BJ (cell line): Measurements from ENCODE around the gene ERCC5. TPM values are rescaled to one million over a fixed set of nuclear protein-coding genes. Genes with fewer than 3 reads are reported as not detected.

Experiments
- CTCF ChIA-PET: fragments of 350-600 bp; formaldehyde crosslinking; extraction: SDS; loops from one replicate; lab custom pipeline; 2021; ENCODE audit warnings: antibody characterized with exemption, inconsistent platforms; lab: Yijun Ruan, JAX
- POLR2A ChIA-PET: fragments of 300-600 bp; sonication (Branson Sonifier 250); formaldehyde crosslinking; extraction: SDS; loops from one replicate; lab custom pipeline; 2021; ENCODE audit warnings: antibody characterized with exemption; lab: Charles Lee
- DNase-seq: peaks from one replicate; pipeline ENCODE4 v3.0.0-alpha.2; 2011; ENCODE audit warnings: low read depth
- H3K27me3 ChIP-seq: 2 replicates; pipeline ENCODE4 v1.6.0; 2011; ENCODE audit warnings: low read length; ENCODE audit not compliant: control insufficient read depth, insufficient read depth
- H3K36me3 ChIP-seq: 2 replicates; pipeline ENCODE4 v1.5.1; 2011; ENCODE audit warnings: low read length; ENCODE audit not compliant: control insufficient read depth, insufficient read depth
- H3K4me3 ChIP-seq: 2 replicates; pipeline ENCODE4 v1.5.1; 2011; ENCODE audit warnings: low read depth, mild to moderate bottlenecking, control low read depth, low read length
- polyA plus RNA-seq: library from polyadenylated mRNA; depleted of rRNA; stranded (reverse); fragments of >200 nt; gene quantifications from 2 replicates; pipeline ENCODE4 v1.2.3, GENCODE V29; 2011
- TF ChIP-seq, protein P1 (sequence below): IDR thresholded peaks from 2 replicates; pipeline ENCODE4 v1.5.1; 2011; ENCODE audit warnings: low read depth, mild to moderate bottlenecking, control low read depth, inconsistent platforms, low read length, moderate library complexity; ENCODE audit not compliant: insufficient read depth

Gene ERCC5
- polyA plus RNA-seq, 1 experiment: 21.7 TPM

DNA sequence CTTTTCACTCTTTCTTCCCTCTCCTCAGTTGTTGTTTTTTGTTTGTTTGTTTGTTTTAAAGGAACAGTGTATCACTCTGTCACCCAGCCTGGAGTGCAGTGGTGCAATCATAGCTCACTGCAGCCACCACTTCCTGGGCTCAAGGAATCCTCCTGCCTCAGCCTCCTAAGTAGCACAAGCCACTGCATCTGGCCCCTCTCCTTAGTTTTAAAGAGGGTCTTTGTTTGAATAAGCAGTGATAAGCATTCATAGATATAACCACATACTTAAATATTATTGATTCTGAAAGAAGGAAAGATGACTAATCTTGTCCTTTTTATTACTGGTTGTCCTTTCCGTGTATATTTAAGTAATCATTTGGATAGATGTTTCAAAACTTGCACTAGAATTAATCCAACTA, 26.7 kb downstream of the ERCC5 start:
- DNase-seq: no peak
- CTCF ChIA-PET: interaction anchor here (1.7 kb wide), 1 partner anchor 30 kb away, joined by 4 read pairs; no protein-coding TSS in a partner anchor
- POLR2A ChIA-PET: no interaction called here
- H3K27me3 ChIP-seq: no peaks in the 10 kb centered on the region
- peaks cover 15% of the 10 kb centered on the region for H3K36me3 ChIP-seq
- no peak overlapping the region for H3K4me3 ChIP-seq
- TF ChIP-seq, protein P1, sequence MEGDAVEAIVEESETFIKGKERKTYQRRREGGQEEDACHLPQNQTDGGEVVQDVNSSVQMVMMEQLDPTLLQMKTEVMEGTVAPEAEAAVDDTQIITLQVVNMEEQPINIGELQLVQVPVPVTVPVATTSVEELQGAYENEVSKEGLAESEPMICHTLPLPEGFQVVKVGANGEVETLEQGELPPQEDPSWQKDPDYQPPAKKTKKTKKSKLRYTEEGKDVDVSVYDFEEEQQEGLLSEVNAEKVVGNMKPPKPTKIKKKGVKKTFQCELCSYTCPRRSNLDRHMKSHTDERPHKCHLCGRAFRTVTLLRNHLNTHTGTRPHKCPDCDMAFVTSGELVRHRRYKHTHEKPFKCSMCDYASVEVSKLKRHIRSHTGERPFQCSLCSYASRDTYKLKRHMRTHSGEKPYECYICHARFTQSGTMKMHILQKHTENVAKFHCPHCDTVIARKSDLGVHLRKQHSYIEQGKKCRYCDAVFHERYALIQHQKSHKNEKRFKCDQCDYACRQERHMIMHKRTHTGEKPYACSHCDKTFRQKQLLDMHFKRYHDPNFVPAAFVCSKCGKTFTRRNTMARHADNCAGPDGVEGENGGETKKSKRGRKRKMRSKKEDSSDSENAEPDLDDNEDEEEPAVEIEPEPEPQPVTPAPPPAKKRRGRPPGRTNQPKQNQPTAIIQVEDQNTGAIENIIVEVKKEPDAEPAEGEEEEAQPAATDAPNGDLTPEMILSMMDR: no peak

DNA sequence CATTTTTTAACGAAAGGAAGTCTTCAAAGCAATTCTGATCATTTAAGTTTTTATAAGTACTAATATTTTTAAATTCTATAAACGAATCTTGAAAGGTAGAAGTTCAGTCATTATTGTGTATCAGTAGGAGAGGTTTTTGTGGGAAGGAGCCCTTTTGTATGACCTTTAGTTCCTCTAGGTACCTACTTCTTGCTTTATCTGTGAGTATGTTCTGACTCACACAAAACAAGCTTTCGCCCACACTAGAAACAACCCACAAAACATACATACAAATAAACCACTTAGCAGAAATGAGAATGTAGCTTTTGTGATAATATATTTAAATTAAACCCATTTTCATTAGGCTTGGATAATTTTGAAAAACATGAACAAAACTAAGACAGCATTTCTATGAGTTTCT, 27.8 kb downstream of the ERCC5 start:
- Histone ChIP-seq H3K27me3 (no peaks in the 10 kb centered on the region), H3K4me3 (no peak overlapping the region), H3K36me3 (peaks cover 14% of the 10 kb centered on the region)
- DNase-seq: no peak
- CTCF ChIA-PET: interaction anchor here (1.0 kb wide), 1 partner anchor 8 kb away, joined by 5 read pairs; no protein-coding TSS in a partner anchor
- POLR2A ChIA-PET: no interaction called here
- TF ChIP-seq, protein P1: no peak

DNA sequence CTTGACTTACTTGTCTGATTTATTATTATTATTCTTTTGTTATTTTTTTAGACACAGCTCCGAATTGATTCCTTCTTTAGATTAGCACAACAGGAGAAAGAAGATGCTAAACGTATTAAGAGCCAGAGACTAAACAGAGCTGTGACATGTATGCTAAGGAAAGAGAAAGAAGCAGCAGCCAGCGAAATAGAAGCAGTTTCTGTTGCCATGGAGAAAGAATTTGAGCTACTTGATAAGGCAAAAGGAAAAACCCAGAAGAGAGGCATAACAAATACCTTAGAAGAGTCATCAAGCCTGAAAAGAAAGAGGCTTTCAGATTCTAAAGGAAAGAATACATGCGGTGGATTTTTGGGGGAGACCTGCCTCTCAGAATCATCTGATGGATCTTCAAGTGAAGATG, 29.4 kb downstream of the ERCC5 start:
- CTCF ChIA-PET: interaction anchor here (0.9 kb wide), 1 partner anchor 12 kb away, joined by 3 read pairs; no protein-coding TSS in a partner anchor
- Histone ChIP-seq H3K36me3 (peaks cover 9% of the 10 kb centered on the region), H3K27me3 (no peaks in the 10 kb centered on the region), H3K4me3 (no peak overlapping the region)
- POLR2A ChIA-PET: no interaction called here
- DNase-seq: no peak
- TF ChIP-seq, protein P1: no peak

DNA sequence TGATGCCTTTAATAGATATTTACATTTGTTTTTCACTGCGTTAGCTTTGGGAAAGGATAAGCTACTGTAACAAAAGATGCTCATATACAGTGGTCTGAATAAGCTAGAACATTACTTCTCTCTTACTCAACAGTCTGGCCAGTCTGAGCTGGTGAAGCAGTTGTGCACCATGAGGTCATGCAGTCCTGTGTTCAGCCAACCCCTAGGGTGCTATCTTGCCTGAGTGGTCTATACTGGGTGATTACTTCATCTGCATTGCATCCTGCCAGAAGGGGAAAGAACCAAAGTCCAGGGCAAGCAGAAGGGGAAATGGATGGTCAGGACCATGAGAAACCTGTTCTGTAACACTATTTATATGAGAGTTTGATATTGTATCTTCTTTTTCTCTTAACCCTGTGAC, 31.5 kb downstream of the ERCC5 start:
- POLR2A ChIA-PET: no interaction called here
- Histone ChIP-seq H3K36me3 (peaks cover 9% of the 10 kb centered on the region), H3K4me3 (no peak overlapping the region), H3K27me3 (no peaks in the 10 kb centered on the region)
- CTCF ChIA-PET: interaction anchor here (2.0 kb wide), 1 partner anchor 25 kb away, joined by 4 read pairs; no protein-coding TSS in a partner anchor
- TF ChIP-seq, protein P1: no peak
- DNase-seq: no peak

DNA sequence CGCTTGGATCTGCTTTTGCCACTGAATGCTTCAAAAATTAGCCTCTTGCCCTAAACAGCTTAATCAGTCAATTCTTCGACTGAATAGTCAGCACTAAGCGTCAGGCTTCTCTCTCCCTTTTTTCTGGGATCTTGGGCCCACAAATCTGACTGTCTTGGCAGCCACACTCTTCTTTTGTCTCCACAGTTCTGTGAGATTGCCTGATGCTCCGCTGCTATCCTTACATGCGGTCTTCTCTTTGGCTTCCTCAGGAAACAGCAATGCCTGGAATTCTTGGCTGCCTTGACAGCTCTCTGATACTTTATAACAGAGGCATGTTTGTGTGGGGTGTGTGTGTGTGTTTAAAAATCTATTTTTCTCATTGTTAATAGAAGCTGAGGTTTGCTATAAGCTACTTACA, 32.6 kb downstream of the ERCC5 start:
- ChIA-PET CTCF (interaction anchor here (1.1 kb wide), 1 partner anchor 8 kb away, joined by 9 read pairs; no protein-coding TSS in a partner anchor), POLR2A (no interaction called here)
- Histone ChIP-seq H3K36me3 (peaks cover 9% of the 10 kb centered on the region), H3K4me3 (no peak overlapping the region), H3K27me3 (no peaks in the 10 kb centered on the region)
- TF ChIP-seq, protein P1: no peak
- DNase-seq: no peak
